Stimulated activated CD8-positive, alpha-beta memory T cell treated with anti-CD3 and anti-CD28 coated beads, Interleukin-7, amount 100 ng/mL, for 24 hours (primary cell): ENCODE measurements around the gene DYDC1.
"Not testable (repeated sequence)": the region's sequence is repeated elsewhere in the genome, so short reads cannot be mapped to it uniquely, and the experiment has no call there.

ENCODE experiments used
- DNase-seq: peaks from one replicate; pipeline ENCODE4 v3.0.0-alpha.2; 2020; ENCODE audit warnings: low read depth

Gene DYDC1

DNA sequence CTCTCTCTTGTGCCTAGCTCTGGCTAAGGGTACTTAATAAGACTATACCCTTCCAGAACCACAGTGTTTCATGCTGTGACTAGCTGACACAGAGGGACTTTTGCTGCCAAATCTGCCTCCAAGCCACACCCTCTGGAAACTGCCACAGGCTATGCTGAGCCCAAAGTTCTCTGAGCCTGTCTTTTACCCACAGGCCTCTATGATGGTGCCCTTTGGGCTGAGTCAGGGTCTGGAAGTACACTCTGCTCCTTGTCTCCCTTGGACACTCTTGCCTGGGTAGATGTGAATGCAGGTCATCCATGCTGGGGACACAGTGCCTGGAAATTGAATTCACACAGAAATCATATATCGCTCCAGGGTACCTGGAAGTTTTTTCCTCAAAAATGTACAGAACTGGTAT is 22.6 kb downstream of the DYDC1 start:
- no peak for DNase-seq

DNA sequence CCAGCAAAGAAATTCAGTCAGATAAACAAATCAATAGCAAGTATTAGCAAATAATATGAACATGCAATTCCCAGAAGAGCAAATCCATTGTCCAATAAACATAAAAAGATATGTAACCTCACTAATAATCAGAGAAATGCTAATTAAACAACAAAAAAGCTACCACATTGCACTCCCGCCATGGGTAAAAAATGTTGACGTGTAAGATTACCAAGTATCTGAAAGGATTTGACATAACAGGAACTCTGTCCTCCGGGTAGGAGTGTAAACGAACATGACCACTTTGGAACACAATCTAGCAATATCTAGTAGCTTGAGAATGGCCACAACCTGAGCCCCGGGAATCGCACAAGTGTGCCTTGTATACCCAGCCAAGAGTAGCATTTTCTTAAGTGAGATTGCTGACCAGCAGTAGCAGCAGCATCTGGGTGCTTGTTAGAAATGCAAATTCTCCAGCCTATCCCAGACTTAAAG is 31.6 kb downstream of the DYDC1 start:
- no peak for DNase-seq

DNA sequence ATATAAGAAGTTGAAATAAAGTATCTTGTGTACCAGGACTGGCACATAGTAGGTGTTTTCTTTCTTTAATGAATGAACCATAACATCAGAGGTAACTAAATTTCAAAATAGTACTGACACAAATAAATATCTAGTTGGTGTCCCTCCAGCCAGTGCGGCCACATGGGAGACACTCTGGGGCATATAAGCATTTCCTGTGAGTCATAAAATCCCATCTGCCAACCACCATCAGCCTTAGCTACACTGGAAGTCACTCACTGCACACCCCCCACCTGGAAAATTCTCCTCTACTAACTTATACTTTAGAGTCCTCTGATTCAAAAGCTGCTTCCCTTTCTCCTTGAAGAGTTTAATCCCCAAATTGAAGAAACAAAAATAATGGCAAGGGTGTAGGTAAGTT is 32.5 kb downstream of the DYDC1 start:
- no peak for DNase-seq

DNA sequence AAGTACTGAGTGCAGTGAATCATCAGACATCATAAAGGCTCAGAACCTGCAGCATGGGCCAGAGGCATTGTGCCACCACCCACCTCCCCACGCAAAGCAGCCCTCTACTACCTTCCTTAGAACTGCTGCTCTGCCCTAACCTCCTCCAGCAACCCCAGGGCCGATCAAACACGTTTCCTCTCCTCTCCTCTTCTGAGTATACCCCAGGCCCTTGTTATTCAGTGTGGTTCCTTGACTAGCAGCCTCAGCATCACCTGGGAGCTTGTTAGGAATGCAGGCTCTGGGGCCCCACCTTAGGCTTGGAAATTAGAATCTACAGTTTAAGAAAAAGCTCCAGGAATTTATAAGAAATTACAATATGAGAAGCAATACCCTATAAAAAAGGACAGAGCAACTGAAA is 33.2 kb downstream of the DYDC1 start:
- DNase-seq = no peak

DNA sequence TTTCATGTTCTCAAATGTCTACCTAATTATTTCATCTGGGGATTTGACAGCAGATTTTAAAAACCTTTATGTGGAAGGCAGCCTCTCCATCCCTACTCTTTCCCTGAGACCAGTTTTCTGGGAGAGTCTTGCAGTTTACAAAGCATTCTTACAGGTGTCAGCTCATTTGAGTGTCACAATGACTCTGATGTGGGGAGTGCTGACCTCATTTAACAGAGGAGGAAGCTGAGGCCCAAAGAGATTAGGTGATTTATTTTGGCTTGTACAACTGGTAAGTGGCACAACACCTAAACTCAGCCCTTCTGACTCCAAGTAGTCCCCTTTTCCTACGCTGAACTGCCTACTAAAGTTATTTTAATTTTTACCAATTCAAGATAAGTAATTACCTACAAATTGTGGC is 33.8 kb downstream of the DYDC1 start:
- DNase-seq = no peak

DNA sequence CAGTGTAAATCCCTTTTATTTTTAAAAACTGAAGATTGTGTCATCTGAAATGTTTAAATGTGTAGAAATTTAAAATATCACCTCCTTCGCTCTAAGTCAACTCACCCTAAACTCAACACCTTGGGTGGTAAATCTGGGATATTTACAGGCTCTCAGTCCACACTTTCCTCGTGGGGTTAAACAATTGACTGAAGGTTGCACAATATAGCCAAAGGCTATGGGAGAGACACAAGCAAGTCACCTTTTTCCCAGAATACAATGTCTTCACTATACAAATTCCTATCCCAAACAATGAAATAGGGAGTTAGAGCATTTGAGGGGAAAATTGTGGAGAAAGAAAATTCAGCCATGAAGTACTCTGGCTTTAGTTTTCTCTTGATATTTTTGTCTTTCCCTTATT is 34.4 kb downstream of the DYDC1 start:
- no peak for DNase-seq

DNA sequence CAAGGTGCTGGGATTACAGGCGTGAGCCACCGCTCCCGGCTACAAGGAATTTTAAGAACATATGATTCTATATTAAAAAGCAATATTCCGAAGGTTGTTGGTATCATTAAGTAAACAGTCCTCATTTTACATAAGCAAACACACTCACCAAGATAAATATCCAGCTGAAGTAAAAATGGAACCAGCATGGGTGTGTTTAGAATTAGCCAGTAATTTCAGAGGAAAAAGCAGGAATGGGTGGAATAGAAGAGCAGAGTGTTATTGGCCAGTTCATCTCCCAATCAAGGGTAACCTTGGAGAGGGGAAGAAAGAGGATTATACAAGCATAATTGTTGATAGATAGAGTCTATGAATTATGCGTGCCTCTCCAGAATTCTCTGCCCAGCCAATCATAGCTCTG is 35.4 kb downstream of the DYDC1 start:
- DNase-seq = no peak

DNA sequence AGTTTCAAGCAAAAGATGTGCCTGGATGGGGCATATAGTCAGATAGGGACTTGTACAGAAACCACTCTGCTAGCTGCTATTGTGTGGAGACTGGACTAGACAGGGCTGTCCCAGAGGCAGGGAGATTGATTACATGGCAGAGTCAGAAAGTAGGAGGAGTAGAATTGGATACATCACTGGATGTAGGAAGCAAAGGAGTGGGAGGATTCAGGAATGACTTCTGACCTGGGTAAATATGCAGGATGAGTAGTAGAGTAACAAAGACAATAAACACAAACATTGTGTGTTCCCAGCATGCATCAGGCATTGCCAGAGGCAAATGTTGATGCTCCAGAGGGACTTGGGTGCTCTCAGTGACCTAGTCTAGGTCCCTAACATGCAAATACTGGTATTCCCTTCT is 36.2 kb downstream of the DYDC1 start:
- DNase-seq = no peak

DNA sequence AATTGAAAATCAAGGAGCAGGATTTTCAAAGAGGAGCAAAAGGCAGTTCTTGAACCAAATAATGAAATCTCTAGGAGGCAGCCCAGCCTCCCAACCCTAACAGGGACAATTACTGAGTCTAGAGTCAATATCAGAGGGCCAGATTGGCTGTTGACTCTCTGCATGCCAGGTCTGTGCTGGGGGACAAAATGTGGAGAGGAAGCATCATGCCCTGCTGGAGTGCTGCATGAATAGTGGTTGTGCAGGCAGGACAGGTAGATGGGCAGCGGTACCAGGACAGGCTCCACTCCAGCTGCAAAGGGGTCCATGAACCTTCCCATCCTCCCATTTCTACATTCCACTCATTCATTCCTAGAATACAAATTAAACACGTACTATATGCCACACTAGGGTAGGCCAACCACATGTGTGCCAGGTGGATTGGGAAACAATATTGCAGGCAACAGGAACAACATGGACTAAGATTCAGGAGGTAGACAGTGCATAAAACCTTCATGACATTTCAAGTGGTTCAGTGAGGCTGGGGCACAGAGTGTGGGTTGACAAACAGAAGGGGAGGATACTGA is 36.7 kb downstream of the DYDC1 start:
- no peak for DNase-seq

DNA sequence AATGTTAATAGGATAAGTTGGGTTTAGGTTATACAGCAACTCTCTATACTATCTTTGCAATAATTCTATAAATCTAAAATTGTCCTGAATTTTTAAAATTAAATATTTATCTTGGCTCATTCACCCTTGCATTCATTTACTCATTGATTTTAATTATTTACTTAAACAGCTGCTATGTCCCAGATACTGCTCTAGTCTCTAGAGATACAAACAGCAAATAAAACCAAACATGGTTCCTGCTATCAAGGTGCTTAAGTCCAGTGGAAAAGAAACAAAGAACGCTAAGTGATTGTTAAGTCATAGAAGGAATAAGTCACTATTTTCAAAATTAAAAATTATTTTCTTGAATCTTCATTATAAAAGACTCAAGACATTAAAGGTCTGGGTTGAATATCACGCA is 37.2 kb downstream of the DYDC1 start:
- DNase-seq = no peak

DNA sequence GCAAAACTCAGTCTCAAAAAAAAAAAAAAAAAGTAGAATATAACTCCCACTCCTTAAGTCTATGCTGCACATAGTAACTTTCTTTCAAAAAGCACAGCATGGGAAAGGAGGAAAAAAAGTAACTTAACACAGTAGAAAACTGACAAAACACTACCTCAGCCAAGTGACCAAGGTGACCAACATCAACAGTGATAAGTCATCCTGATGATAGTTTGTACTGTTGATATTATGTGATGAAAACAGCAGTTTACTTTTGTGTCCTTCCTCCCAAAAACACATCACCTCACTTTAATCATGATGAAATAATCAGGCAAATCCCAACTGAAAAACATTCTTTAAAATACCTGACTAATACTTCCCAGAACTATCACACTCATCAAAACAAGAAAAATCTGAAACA is 37.8 kb downstream of the DYDC1 start:
- no peak for DNase-seq

DNA sequence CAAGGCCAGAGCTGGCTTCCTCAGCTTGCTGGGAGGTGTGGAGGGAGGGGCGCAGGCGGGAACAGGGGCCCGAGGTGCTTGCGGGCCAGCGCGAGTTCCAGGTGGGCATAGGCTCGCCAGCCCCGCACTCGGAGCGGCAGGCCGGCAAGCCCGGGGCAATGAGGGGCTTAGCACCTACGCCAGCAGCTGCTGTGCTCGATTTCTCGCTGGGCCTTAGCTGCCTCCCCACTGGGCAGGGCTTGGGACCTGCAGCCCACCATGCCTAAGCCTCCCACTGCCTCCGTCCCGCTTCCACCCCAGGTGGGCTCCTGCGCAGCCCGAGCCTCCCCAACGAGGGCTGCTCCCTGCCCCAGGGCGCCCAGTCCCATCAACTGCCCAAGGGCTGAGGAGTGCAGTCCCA is 41.2 kb downstream of the DYDC1 start:
- no peak for DNase-seq

DNA sequence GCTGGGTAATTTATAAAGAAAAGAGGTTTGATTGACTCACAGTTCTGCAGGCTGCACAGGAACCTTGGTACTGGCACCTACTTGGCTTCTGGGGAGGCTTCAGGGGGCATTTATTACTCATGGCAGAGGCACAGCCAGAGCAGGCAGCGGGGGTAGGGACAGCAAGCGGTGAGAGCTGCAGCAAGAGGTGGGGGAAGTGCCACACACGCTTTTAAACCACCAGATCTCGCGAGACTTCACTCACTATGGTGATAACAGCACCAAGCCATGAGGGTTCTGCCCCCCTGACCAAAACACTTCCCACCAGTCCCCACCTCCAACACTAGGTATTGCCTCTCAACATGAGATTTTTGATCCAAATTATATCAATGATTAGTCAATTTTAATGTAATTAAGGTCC is 43.0 kb downstream of the DYDC1 start:
- no peak for DNase-seq

DNA sequence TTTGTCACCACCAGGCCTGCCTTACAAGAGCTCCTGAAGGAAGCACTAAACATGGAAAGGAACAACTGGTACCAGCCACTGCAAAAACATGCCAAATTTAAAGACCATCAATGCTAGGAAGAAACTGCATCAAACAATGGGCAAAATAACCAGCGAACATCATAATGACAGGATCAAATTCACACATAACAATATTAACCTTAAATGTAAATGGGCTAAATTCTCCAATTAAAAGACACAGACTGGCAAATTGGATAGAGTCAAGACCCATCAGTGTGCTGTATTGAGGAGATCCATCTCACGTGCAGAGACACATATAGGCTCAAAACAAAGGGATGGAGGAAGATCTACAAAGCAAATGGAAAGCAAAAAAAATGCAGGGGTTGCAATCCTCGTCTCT is 50.6 kb downstream of the DYDC1 start:
- DNase-seq = not testable (repeated sequence)

DNA sequence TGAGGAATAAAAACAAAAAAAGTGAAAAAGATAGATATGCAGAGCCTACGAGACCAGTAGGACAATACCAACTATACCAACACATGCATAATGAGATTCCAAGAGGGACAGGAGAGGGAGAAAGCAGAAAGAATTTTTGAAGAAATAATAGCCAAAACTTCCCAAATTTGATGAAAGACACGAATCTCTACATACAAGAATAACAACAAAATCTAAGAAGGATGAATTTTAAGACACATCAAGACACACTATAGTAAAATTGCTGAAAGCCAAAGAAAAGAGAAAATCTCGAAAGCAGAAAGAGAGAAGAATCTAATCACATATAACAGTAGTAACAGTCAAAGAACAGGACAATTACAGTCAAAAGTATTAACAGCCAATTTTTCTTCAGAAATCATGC is 59.6 kb downstream of the DYDC1 start:
- no peak for DNase-seq

DNA sequence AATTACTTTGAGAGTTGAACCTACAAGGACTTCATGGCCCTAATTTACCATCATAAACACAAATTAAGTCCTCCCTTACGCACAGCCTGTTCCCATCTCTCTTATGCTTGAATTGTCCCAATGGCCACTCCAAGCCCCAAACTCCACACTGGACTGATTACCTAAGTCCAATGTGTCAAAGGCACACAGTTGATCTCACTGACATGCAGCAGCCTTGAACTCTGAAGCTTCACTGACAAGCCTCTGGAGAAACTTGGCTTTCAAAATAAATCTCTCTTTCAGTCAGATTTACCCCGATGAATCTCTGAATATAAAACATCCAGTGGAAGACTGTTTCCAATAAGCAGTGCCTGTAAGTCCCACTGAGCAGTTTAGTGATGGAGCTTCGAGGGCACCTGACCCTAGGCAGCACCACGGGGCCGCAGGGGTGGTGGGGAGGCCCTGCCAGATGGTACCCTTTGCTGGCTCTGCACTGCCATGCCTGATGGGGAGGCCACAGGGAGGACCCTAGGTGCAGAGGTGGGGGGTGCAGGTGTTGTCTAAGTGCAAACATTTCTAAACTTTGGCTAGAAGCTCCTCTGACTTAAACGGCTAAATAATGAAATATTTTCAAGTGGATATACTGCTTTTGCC is 63.8 kb downstream of the DYDC1 start:
- DNase-seq = no peak

DNA sequence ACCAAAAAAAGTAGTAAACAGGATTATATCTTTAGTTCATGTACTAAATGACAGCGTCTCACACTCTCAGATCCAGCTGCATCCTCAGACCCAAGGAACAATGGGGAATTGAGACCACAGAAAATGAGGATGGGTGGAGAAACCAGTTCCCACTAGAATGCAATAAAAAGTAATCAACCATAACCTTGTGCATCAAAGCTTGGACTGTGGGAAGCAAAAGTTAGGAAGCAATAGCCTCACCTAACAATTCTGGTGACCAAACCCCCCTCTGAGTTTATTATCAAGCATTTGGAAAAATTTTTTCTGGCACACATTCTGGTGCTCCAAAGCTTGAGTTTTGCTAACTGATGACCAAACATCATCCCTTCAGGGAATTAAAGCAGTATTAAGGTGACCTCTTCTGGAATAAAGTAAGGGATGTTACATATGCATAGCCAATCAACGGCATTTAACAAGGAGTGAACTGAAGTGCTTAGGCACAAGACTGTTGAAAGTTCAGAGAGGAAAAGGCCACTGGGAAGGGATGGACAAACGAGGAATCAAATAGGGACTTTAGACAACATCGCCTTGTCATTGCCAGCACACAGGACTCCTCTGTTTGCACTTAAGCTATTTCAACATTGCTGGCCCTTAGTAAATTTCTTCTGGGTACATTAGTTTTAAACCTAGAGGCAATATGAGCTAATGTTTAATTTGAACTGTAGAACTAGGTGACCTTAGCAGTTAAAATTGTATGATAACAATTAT is 65.9 kb downstream of the DYDC1 start:
- DNase-seq = no peak

DNA sequence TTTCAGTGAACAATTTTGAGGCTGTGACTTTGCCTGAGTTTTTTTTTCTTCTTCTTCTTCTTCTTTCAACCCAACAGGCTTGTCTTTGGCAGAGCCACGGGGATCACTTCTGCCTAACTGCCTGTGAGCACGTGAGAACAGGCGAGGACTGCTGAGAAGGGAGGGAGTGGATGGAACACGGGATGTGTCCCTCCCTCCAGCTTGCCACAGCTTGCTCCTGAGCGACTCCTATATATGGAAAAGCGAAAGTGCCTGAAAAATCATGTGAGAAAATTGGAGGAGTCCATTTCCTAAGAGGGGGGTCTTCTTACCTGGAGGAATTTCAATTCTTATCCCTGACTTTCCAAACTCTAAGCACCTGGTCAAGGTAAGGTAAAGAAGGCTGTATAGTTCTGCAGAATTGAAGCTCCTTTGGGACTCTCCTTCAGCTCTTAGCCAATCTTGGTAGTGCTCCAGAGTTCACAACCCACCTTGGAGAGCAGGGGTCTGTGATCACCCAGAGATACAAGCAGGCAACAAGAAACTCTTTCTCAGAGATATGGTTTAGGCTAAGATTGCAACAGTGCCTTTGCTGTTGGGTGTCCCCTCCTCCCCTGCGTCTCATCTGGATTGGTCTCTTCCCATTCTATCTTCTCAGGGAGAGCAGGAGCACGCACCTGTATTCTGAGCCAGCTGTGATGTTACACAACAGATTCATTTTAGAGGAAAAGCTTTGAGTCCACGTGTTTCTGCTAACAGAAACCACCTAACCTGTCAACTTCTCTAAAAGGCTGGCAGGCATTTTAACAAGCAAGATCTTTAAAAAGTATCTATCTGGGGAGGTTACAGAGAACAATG is 66.9 kb downstream of the DYDC1 start, which contains the start of gene MAT1A:
TSS of gene MAT1A (minus strand) at position 208 of the 837 bp plus-strand sequence. CDS start 235 bp downstream, outside the sequence.
- no peak for DNase-seq

DNA sequence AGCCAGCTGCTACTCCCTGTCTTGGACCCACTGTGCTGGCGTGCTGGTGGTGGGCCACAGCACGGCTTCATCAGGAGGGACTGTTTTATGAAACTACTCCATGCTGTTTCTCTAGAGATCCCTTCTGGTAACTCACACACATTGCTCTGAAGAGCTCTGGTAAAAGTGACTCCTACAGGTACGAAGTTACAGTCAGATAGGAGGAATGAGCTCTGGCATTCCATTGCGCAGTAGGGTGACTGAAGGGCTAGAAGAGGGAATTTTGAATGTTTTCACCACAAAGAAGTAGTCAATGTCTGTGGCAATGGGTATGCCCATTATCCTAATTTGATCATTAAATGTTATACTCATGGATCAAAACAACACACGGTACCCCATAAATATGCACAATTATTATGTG is 67.7 kb downstream of the DYDC1 start:
- DNase-seq = no peak
